DND-41 (cell line): ENCODE measurements around the gene SLC43A1.
"Not testable (repeated sequence)": the region's sequence is repeated elsewhere in the genome, so short reads cannot be mapped to it uniquely, and the experiment has no call there.

Experiments
- EZH2 ChIP-seq: IDR thresholded peaks from 3 replicates; pipeline ENCODE4 v1.6.1; 2012; ENCODE audit warnings: borderline replicate concordance, low read depth, mild to moderate bottlenecking, moderate library complexity, low read length, inconsistent platforms; ENCODE audit not compliant: severe bottlenecking
- TF ChIP-seq, protein P1 (sequence below): IDR thresholded peaks from 2 replicates; pipeline ENCODE4 v1.5.1; 2012; ENCODE audit warnings: borderline replicate concordance, low read length, moderate library complexity, mild to moderate bottlenecking; ENCODE audit not compliant: poor library complexity, severe bottlenecking; ENCODE audit errors: extremely low read depth

DNA sequence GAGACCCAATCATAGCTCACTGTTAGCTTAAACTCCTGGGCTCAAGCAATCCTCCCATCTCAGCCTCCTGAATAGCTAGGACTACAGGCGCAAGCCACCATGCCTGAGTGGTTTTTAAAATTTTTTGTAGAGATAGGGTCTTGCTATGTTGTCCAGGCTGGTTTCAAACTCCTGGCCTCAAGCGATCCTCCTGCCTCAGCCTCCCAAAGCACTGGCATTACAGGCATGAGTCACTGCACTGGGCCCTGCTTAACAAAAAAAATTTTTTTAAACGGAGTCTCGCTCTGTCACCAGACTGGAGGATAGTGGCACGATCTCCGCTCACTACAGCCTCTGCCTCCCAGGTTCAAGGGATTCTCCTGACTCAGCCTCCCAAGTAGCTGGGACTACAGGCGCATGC is 18.9 kb upstream of the SLC43A1 start:
- TF ChIP-seq, protein P1, sequence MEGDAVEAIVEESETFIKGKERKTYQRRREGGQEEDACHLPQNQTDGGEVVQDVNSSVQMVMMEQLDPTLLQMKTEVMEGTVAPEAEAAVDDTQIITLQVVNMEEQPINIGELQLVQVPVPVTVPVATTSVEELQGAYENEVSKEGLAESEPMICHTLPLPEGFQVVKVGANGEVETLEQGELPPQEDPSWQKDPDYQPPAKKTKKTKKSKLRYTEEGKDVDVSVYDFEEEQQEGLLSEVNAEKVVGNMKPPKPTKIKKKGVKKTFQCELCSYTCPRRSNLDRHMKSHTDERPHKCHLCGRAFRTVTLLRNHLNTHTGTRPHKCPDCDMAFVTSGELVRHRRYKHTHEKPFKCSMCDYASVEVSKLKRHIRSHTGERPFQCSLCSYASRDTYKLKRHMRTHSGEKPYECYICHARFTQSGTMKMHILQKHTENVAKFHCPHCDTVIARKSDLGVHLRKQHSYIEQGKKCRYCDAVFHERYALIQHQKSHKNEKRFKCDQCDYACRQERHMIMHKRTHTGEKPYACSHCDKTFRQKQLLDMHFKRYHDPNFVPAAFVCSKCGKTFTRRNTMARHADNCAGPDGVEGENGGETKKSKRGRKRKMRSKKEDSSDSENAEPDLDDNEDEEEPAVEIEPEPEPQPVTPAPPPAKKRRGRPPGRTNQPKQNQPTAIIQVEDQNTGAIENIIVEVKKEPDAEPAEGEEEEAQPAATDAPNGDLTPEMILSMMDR: not testable (repeated sequence)
- not testable (repeated sequence) for TF ChIP-seq EZH2
